ENCODE results near the gene USP49.

USP49 gene

DNA sequence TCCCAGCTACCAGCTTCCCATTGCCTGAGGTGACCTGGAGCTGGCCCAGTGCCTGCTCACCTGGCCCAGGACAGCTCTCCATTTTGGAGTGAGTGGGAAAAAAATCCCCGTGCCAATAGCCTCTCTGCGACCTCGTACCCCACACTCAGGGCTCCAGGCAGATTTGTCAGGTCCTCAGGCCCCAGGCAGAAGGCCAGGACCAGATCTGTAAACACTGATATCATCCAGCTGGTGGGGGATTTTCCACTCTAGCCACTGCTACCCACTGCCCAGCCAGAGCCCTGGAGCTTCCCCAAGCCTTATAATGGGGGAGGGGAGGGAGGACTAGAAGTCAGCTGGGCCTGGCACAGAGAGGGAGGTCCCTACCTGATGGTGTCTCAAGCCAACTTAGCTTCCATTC is 146.6 kb downstream of the USP49 start:
- DNase-seq, result no peak

DNA sequence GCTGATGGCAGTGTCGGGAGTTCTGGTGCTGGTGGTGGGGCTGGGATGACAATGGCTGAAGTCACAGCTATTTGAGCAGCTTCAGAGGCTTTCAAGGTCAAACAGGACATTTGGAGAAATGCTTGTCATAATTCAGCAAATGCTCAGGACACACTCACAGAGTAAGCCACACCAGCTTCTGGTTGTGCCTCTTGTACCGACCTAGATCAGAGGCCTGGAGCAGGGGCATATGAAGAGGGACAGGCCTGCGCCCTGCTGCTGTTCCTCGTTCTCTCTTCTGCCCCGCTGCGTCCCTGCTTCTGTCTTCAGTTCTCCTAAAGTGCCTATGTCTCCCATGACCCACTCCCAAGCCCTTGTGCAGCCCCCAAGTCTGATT is 147.1 kb downstream of the USP49 start:
- no peak for DNase-seq

- DNase-seq, result no peak
Measured at GRCh38 chr6:41747256-41748101, 147.7 kb downstream of the USP49 start, which contains the start of gene PGC. TSS of gene PGC (minus strand) at chr6:41747397. CDS start at chr6:41747334, 63 bp downstream.

GRCh38 chr6:41746107-41746506 is 149.1 kb downstream of the USP49 start:
- no peak for DNase-seq

DNA sequence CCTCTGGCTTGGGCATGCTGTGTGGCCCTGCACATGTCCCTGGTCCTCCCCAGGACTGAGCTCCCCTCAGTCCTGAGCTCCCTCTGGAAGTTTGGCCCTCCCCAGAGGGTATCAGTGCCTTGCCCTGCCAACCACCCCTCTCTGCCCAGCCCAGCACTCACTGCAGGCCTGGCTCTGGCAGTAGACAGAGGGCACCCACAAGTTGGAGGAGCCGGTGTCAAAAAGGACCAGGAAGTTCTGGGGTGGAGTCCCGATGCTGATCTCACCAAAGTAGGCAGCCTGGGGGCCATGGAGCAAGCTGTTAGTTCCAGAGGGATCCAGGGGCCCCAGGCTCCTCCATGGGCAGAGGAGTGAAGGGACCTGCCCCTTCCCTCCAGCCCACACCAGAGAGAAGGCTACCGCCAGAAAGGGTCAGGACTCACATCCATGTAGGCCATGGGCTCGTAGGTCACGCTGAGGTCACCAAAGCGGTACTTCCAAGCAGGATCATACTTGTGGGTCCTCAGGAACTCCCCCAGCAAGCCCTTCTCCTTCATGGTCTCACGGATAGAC is 150.9 kb downstream of the USP49 start:
- no peak for DNase-seq

GRCh38 chr6:41743406-41744235 is 151.6 kb downstream of the USP49 start:
- no peak for DNase-seq

DNA sequence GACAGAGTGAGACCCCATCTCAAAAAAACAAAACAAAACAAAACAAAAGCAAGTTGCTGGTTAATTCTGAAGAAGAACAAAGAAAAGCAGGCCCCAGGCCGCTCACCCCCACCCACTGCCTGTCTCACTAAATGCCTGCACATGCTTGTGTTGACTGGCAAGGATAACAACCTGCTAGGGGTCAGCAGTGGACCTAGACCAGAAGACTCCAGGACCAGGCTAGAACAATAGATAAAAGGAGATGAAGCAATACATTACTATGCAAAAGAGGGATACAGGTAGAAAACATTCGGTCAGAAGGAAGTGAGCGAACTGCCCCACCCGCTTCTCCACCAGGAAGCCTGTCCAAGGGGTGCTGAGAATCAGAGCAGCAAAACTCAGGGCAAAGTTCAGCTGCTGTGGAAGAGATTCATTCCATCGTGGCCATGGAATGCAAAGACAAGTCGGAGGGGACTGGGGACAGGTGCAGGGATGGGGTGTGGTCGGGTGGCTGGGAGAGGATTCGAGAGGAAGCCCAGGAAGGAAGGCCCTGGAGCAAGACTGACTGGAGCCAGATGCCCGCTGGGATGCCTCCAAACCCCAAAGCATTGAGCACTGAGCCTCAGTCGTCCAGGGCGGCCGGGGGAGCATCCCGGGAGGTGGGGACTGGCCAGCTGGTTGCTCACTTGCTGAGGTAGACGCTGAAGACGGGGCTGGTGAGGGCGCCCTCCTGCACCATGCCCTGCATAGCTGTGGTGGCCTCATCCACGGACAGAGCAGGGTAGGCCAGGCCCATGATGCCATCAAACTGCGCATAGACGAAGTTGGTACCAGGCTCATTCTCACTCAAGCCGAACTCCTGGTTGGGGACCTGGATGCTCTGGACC is 153.3 kb downstream of the USP49 start:
- no peak for DNase-seq

DNA sequence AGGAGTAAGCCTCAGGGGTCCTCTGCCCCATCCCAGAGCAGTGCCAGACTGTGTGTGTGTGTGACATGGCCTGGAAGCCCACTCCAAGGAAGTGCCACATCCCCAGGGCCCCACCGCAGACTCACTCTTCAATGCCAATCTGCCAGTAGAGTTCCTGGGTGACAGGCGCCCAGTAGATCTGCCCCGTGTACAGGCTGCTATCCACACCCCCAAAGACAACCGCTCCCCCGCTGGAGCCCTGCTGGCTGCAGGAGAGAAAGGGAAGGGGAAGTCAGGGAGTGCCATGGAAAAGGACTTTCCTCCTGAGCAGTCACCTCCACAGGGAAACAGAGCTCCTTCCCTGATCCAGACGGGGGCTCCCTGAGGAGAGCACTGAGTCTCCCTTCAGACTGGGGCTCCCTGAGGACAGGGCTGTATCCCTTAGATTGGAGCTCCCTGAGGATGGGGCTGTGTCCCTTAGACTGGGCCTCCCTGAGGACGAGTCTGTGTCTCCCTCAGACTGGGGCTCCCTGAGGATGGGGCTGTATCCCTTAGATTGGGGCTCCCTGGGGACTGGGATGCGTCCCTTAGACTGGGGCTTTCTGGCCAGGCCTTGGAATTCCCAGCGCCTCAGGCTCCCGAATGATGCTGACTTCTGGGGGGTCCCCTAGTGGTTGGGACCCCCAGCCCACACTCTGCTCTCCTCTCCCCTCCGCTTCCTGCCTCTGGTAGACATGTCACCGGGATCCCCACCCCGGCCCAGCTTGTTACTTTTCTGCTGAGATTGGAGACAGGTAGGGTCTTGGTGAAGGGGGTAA is 154.6 kb downstream of the USP49 start:
- no peak for DNase-seq

Measured in activated CD4-positive, alpha-beta T cell treated with anti-CD3 and anti-CD28 coated beads, Interleukin-10, Interleukin-2, amounts not matched to agents 100 ng/mL and 50 ng/mL, durations not matched to agents 16 hours and 8 hours (primary cell).